ENCODE data around the gene EIF5A. TPM values are rescaled to one million over a fixed set of nuclear protein-coding genes. Genes with fewer than 3 reads are reported as not detected.

Gene EIF5A
- total and polyA plus RNA-seq, 2 donors (not counting 3 experiments of a cell fraction or from before 2014, with no cell fraction given): 650 to 859 TPM

GRCh38 chr17:7357381-7357780, 50.0 kb downstream of the EIF5A start:
- no peak overlapping the region for H3K4me3 ChIP-seq (replicated peaks in 1 of 3; ENCODE audit: insufficient read depth in 1 of 3, low read depth in 1 of 3, low read length in 3 of 3)
- peaks cover 3% of the 10 kb centered on the region for H3K4me1 ChIP-seq (ENCODE audit: control insufficient read depth, extremely low read depth, insufficient read depth, low read length)
- H3K4me2 ChIP-seq (ENCODE audit: insufficient read depth, low read length): no peak overlapping the region
- dilution Hi-C loops (cut with MboI; ENCODE audit: extremely low pct_ligation_motif_present, low sequenced_read_pairs): no loop called here
- FAIRE-seq: no peak
- POLR2A ChIA-PET: no interaction called here
- H3K27me3 ChIP-seq (ENCODE audit: control insufficient read depth in 2 of 2, insufficient read depth in 2 of 2, low read length in 2 of 2): no peaks in the 10 kb centered on the region
- TF ChIP-seq POLR2AphosphoS5 (IDR thresholded peaks at IDR 0.05; ENCODE audit: insufficient read depth, low read depth, low read length) (no peak), POLR2A (IDR thresholded peaks at IDR 0.05; ENCODE audit: low read depth, low read length) (no peak), MYC (IDR thresholded peaks at IDR 0.05; ENCODE audit: low read depth, low read length) (no peak), EZH2 (IDR thresholded peaks at IDR 0.05; ENCODE audit: borderline replicate concordance, low read depth, low read length, severe bottlenecking) (no peak), GATA2 (IDR thresholded peaks at IDR 0.05; ENCODE audit: insufficient read depth, insufficient read length, low read depth, low read length) (no peak), FOS (IDR thresholded peaks at IDR 0.05; ENCODE audit: borderline replicate concordance, insufficient read depth, low read length) (no peak), JUN (IDR thresholded peaks at IDR 0.05; ENCODE audit: borderline replicate concordance, insufficient read depth, insufficient read length, low read depth) (no peak), MAX (IDR thresholded peaks at IDR 0.05; ENCODE audit: insufficient read depth, insufficient read length) (no peak)
- TF ChIP-seq, protein P1, sequence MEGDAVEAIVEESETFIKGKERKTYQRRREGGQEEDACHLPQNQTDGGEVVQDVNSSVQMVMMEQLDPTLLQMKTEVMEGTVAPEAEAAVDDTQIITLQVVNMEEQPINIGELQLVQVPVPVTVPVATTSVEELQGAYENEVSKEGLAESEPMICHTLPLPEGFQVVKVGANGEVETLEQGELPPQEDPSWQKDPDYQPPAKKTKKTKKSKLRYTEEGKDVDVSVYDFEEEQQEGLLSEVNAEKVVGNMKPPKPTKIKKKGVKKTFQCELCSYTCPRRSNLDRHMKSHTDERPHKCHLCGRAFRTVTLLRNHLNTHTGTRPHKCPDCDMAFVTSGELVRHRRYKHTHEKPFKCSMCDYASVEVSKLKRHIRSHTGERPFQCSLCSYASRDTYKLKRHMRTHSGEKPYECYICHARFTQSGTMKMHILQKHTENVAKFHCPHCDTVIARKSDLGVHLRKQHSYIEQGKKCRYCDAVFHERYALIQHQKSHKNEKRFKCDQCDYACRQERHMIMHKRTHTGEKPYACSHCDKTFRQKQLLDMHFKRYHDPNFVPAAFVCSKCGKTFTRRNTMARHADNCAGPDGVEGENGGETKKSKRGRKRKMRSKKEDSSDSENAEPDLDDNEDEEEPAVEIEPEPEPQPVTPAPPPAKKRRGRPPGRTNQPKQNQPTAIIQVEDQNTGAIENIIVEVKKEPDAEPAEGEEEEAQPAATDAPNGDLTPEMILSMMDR (IDR thresholded peaks at IDR 0.05; ENCODE audit: extremely low read depth in 1 of 2, insufficient read depth in 1 of 2, low read depth in 1 of 2, low read length in 2 of 2): no peak
- no peak overlapping the region for H3K9ac ChIP-seq (replicated peaks; ENCODE audit: extremely low read depth, insufficient read depth, low read length)
- no peaks in the 10 kb centered on the region for H3K79me2 ChIP-seq (ENCODE audit: control insufficient read depth, insufficient read depth, low read length)
- CTCF ChIA-PET: interaction anchor here (1.3 kb wide), 1 partner anchor 203 kb away, joined by 10 read pairs; no protein-coding TSS in a partner anchor
- no TSS peak for BruUV-seq (replicated peaks)
- no peak overlapping the region for H3K27ac ChIP-seq (ENCODE audit: insufficient read depth, low read depth, low read length)
- H3K36me3 ChIP-seq (ENCODE audit: control insufficient read depth in 2 of 2, extremely low read depth in 1 of 2, insufficient read depth in 2 of 2, low read length in 2 of 2): no peaks in the 10 kb centered on the region
- intact Hi-C loops (cut with micrococcal nuclease): loop anchor here (2.0 to 5.0 kb wide), 2 partner anchors 35 to 139 kb away; partner anchors contain the start of gene PLSCR3
- no peak for DNase-seq (ENCODE audit: low read depth, low spot score)
- no peak overlapping the region for H2AFZ ChIP-seq (ENCODE audit: low read depth, low read length)
- H4K20me1 ChIP-seq (replicated peaks; ENCODE audit: control insufficient read depth, extremely low read depth, insufficient read depth, low read length): no peaks in the 10 kb centered on the region
- H3K9me3 ChIP-seq (replicated peaks; ENCODE audit: control insufficient read depth, insufficient read depth, low read length): no peaks in the 10 kb centered on the region
- no peaks in the 10 kb centered on the region for H3K9me1 ChIP-seq (replicated peaks; ENCODE audit: control insufficient read depth, extremely low read depth, insufficient read depth, low read length)

Data from endothelial cell of umbilical vein (primary cell).